Subcutaneous abdominal adipose tissue (tissue), 5 donors: ENCODE results near the gene SPHK2.
"Not testable (repeated sequence)": the region's sequence is repeated elsewhere in the genome, so short reads cannot be mapped to it uniquely, and the experiment has no call there.

Experiments used
- H3K27ac ChIP-seq: one replicate; pipeline ENCODE4 v1.7.0; 2013; ENCODE audit warnings: low read depth, mild to moderate bottlenecking, inconsistent platforms, low read length, moderate library complexity
- H3K27me3 ChIP-seq, 5 donors: one replicate each; pipeline ENCODE4 v1.7.0; 2013; ENCODE audit warnings: low read length in 5 of 5, inconsistent platforms in 1 of 5; ENCODE audit not compliant: control insufficient read depth in 5 of 5, insufficient read depth in 4 of 5
- H3K36me3 ChIP-seq, 5 donors: one replicate each; pipeline ENCODE4 v1.7.0; 2013; ENCODE audit warnings: low read length in 5 of 5; ENCODE audit not compliant: control insufficient read depth in 5 of 5, insufficient read depth in 5 of 5
- H3K4me1 ChIP-seq, 5 donors: one replicate each; pipeline ENCODE4 v1.7.0; 2013; ENCODE audit warnings: low read length in 5 of 5, mild to moderate bottlenecking in 3 of 5, moderate library complexity in 1 of 5; ENCODE audit not compliant: control insufficient read depth in 5 of 5, insufficient read depth in 5 of 5
- H3K4me3 ChIP-seq, 5 donors: one replicate each; pipeline ENCODE4 v1.7.0; 2013; ENCODE audit warnings: low read length in 5 of 5, low read depth in 1 of 5
- H3K9ac ChIP-seq, 5 donors: one replicate each; pipeline ENCODE4 v1.7.0; 2013; ENCODE audit warnings: low read length in 5 of 5, mild to moderate bottlenecking in 4 of 5, moderate library complexity in 3 of 5
- H3K9me3 ChIP-seq, 5 donors: one replicate each; pipeline ENCODE4 v1.7.0; 2013; ENCODE audit warnings: low read length in 5 of 5; ENCODE audit not compliant: control insufficient read depth in 5 of 5
- donor health status: healthy.
- donor health status: healthy.
- donor health status: healthy.
- donor health status: healthy.
- donor health status: healthy.

Gene SPHK2

GRCh38 chr19:48676487-48676886 is 57.2 kb downstream of the SPHK2 start:
- Histone ChIP-seq H3K4me1 (peaks cover 1 to 10% (median 7%) of the 10 kb centered on the region in 5 donors), H3K9ac (peak overlapping the region in 1 of 5 donors; percentile 23), H3K4me3 (no peak overlapping the region), H3K27me3 (peaks cover 0 to 2% (median 0%) of the 10 kb centered on the region in 5 donors), H3K36me3 (no peaks in the 10 kb centered on the region), H3K27ac (no peak overlapping the region), H3K9me3 (no peaks in the 10 kb centered on the region)

- no peak overlapping the region for H3K27ac ChIP-seq
- peaks cover 1 to 10% (median 7%) of the 10 kb centered on the region in 5 donors for H3K4me1 ChIP-seq
- H3K4me3 ChIP-seq: no peak overlapping the region
- H3K9ac ChIP-seq: no peak overlapping the region
- no peaks in the 10 kb centered on the region for H3K36me3 ChIP-seq
- no peaks in the 10 kb centered on the region for H3K9me3 ChIP-seq
- peaks cover 0 to 2% (median 0%) of the 10 kb centered on the region in 5 donors for H3K27me3 ChIP-seq
Measured at GRCh38 chr19:48676887-48677286, 57.6 kb downstream of the SPHK2 start.

GRCh38 chr19:48678201-48678600 is 58.9 kb downstream of the SPHK2 start:
- Histone ChIP-seq H3K4me3 (no peak overlapping the region), H3K9ac (no peak overlapping the region), H3K27ac (no peak overlapping the region), H3K36me3 (no peaks in the 10 kb centered on the region), H3K4me1 (peaks cover 1 to 10% (median 7%) of the 10 kb centered on the region in 5 donors), H3K27me3 (no peaks in the 10 kb centered on the region), H3K9me3 (no peaks in the 10 kb centered on the region)

- not testable (repeated sequence) for H3K36me3 ChIP-seq, H3K27me3 ChIP-seq, H3K9me3 ChIP-seq, H3K27ac ChIP-seq, H3K4me3 ChIP-seq, H3K9ac ChIP-seq
- peaks cover 1 to 13% (median 6%) of the 10 kb centered on the region in 5 donors for H3K4me1 ChIP-seq
Measured at GRCh38 chr19:48680006-48680405, 60.7 kb downstream of the SPHK2 start.
